H1 (cell line): Measurements from ENCODE around the gene OTOGL. TPM values are rescaled to one million over a fixed set of nuclear protein-coding genes. Genes with fewer than 3 reads are reported as not detected.

ENCODE experiments used
- CTCF ChIA-PET: fragments of 300-600 bp; sonication (Branson Sonifier 250); formaldehyde crosslinking; loops from one replicate; lab custom pipeline; 2021; ENCODE audit not compliant: partially characterized antibody; lab: Charles Lee
- POLR2A ChIA-PET: fragments of 300-600 bp; sonication (Branson Sonifier 250); formaldehyde crosslinking; loops from one replicate; lab custom pipeline; 2021; ENCODE audit warnings: inconsistent platforms; ENCODE audit not compliant: partially characterized antibody; lab: Charles Lee
- DNase-seq, 2 experiments: peaks; one replicate each; pipeline versions ENCODE4 v3.0.0 to v3.0.0-alpha.2; 2010 to 2022; ENCODE audit warnings: low spot score in 2 of 2, low read depth in 1 of 2, mixed read lengths in 1 of 2
- FAIRE-seq: peaks from 2 replicates; lab custom pipeline; 2011; peaks lifted over from hg19 to GRCh38; lab: Jason Lieb, UNC
- H2AFZ ChIP-seq: 2 replicates; pipeline ENCODE4 v1.8.1; 2012; ENCODE audit warnings: low read length, inconsistent platforms
- H2AK5ac ChIP-seq: 2 replicates; pipeline ENCODE4 v1.6.1; 2013; ENCODE audit warnings: low read depth, low read length
- H2BK120ac ChIP-seq: replicated peaks from 2 replicates; pipeline ENCODE3; 2013; ENCODE audit warnings: low read depth, low read length, inconsistent platforms
- H2BK12ac ChIP-seq: 2 replicates; pipeline ENCODE4 v1.6.1; 2013; ENCODE audit warnings: low read depth, low read length
- H2BK15ac ChIP-seq: 2 replicates; pipeline ENCODE4 v1.6.1; 2013; ENCODE audit warnings: low read length
- H2BK20ac ChIP-seq: 2 replicates; pipeline ENCODE4 v1.6.1; 2013; ENCODE audit warnings: low read length
- H2BK5ac ChIP-seq: 2 replicates; pipeline ENCODE4 v1.6.1; 2013; ENCODE audit warnings: low read depth, low read length
- H3K14ac ChIP-seq: 2 replicates; pipeline ENCODE4 v1.6.1; 2013; ENCODE audit warnings: inconsistent platforms; ENCODE audit not compliant: insufficient read length
- H3K18ac ChIP-seq: 2 replicates; pipeline ENCODE4 v1.6.1; 2013; ENCODE audit warnings: low read length; ENCODE audit errors: extremely low read depth
- H3K23ac ChIP-seq: 2 replicates; pipeline ENCODE4 v1.6.1; 2013; ENCODE audit warnings: inconsistent platforms; ENCODE audit not compliant: insufficient read length
- H3K23me2 ChIP-seq: 2 replicates; pipeline ENCODE4 v1.6.1; 2013; ENCODE audit warnings: low read depth, low read length
- H3K27ac ChIP-seq: 2 replicates; pipeline ENCODE4 v1.6.1; 2011; ENCODE audit warnings: low read depth, low read length, inconsistent platforms
- H3K27me3 ChIP-seq, 4 experiments: replicated peaks in 1 of 4; 1 replicate in 1 of 4; 2 replicates in 3 of 4; pipeline versions ENCODE4 v1.6.1 to v1.8.1; 2011 to 2013; ENCODE audit warnings: low read length in 3 of 4, mild to moderate bottlenecking in 3 of 4, inconsistent platforms in 2 of 4, mixed read lengths in 2 of 4, moderate library complexity in 1 of 4; ENCODE audit not compliant: control insufficient read depth in 3 of 4, insufficient read depth in 3 of 4; ENCODE audit errors: extremely low read depth in 1 of 4
- H3K36me3 ChIP-seq, 4 experiments: 2 replicates each; pipeline versions ENCODE4 v1.6.1 to v1.8.1; 2011 to 2013; ENCODE audit warnings: mild to moderate bottlenecking in 4 of 4, low read length in 3 of 4, moderate library complexity in 2 of 4, control low read depth in 1 of 4, inconsistent platforms in 1 of 4; ENCODE audit not compliant: insufficient read depth in 4 of 4, control insufficient read depth in 2 of 4
- H3K4ac ChIP-seq: replicated peaks from 2 replicates; pipeline ENCODE3; 2013; ENCODE audit warnings: low read length, low read depth, mixed read lengths, inconsistent platforms; ENCODE audit not compliant: insufficient read length
- H3K4me1 ChIP-seq, 4 experiments: replicated peaks in 1 of 4; 1 replicate in 1 of 4; 2 replicates in 3 of 4; pipeline versions ENCODE4 v1.6.1 to v1.8.1; 2011 to 2013; ENCODE audit warnings: low read length in 3 of 4, inconsistent platforms in 2 of 4, mixed read lengths in 1 of 4; ENCODE audit not compliant: insufficient read depth in 4 of 4, control insufficient read depth in 3 of 4
- H3K4me2 ChIP-seq, 2 experiments: 2 replicates each; pipeline versions ENCODE4 v1.6.1 to v1.8.1; 2011 to 2013; ENCODE audit warnings: low read depth in 2 of 2, low read length in 2 of 2, control low read depth in 1 of 2, inconsistent platforms in 1 of 2, mild to moderate bottlenecking in 1 of 2; ENCODE audit not compliant: insufficient read depth in 1 of 2
- H3K4me3 ChIP-seq, 4 experiments: fragments of 200-600, 300-600 bp in 1 of 4; sonication (generic), shearing (Covaris generic), sonication (Bioruptor Twin) in 1 of 4; 2 replicates each; pipeline versions ENCODE4 v1.5.1 to v1.8.1; 2011 to 2016; ENCODE audit warnings: low read length in 4 of 4, low read depth in 3 of 4, control low read depth in 2 of 4, inconsistent platforms in 2 of 4, mild to moderate bottlenecking in 2 of 4, mixed read lengths in 1 of 4, moderate library complexity in 1 of 4; ENCODE audit not compliant: insufficient read depth in 2 of 4; ENCODE audit errors: extremely low read depth in 1 of 4
- H3K56ac ChIP-seq: replicated peaks from 2 replicates; pipeline ENCODE3; 2013; ENCODE audit warnings: low read depth, mild to moderate bottlenecking, mixed read lengths, low read length, inconsistent platforms; ENCODE audit not compliant: insufficient read length
- H3K79me1 ChIP-seq: 2 replicates; pipeline ENCODE4 v1.6.1; 2013; ENCODE audit warnings: low read depth, low read length, control low read depth
- H3K79me2 ChIP-seq, 2 experiments: 2 replicates each; pipeline versions ENCODE4 v1.6.1 to v1.8.1; 2012 to 2013; ENCODE audit warnings: low read length in 2 of 2, mild to moderate bottlenecking in 2 of 2, inconsistent platforms in 1 of 2; ENCODE audit not compliant: insufficient read depth in 2 of 2, control insufficient read depth in 1 of 2
- H3K9ac ChIP-seq, 4 experiments: replicated peaks in 1 of 4; 1 replicate in 1 of 4; 2 replicates in 3 of 4; pipeline versions ENCODE4 v1.6.1 to v1.8.1; 2011 to 2013; ENCODE audit warnings: low read depth in 3 of 4, low read length in 3 of 4, control low read depth in 2 of 4, mild to moderate bottlenecking in 2 of 4, moderate library complexity in 2 of 4, inconsistent platforms in 1 of 4; ENCODE audit errors: extremely low read depth in 1 of 4
- H3K9me3 ChIP-seq, 2 experiments: 2 replicates each; pipeline versions ENCODE4 v1.6.1 to v1.8.1; 2012 to 2013; ENCODE audit warnings: mild to moderate bottlenecking in 2 of 2, moderate library complexity in 2 of 2, control low read depth in 1 of 2, inconsistent platforms in 1 of 2, low read depth in 1 of 2, low read length in 1 of 2, mixed read lengths in 1 of 2; ENCODE audit not compliant: insufficient read depth in 2 of 2
- H4K20me1 ChIP-seq, 2 experiments: replicated peaks in 1 of 2; 2 replicates each; pipeline versions ENCODE3 to v1.8.1; 2011 to 2013; ENCODE audit warnings: inconsistent platforms in 2 of 2, low read length in 2 of 2, mild to moderate bottlenecking in 1 of 2; ENCODE audit not compliant: insufficient read depth in 2 of 2, control insufficient read depth in 1 of 2
- H4K5ac ChIP-seq: 2 replicates; pipeline ENCODE4 v1.6.1; 2013; ENCODE audit warnings: low read length, low read depth, mixed read lengths, inconsistent platforms; ENCODE audit not compliant: insufficient read length
- H4K8ac ChIP-seq: 2 replicates; pipeline ENCODE4 v1.8.0; 2013; ENCODE audit warnings: mild to moderate bottlenecking, moderate library complexity, low read length, inconsistent platforms; ENCODE audit not compliant: insufficient read depth; ENCODE audit errors: extremely low read depth
- H4K91ac ChIP-seq: replicated peaks from 2 replicates; pipeline ENCODE3; 2013; ENCODE audit warnings: low read length, mixed read lengths, inconsistent platforms; ENCODE audit not compliant: insufficient read length
- CTBP2 ChIP-seq: IDR thresholded peaks from 2 replicates; pipeline ENCODE4 v1.7.0; 2011; ENCODE audit warnings: borderline replicate concordance, mild to moderate bottlenecking, moderate library complexity, mixed read lengths, low read length; ENCODE audit not compliant: insufficient read depth, insufficient read length
- GTF2F1 ChIP-seq: IDR thresholded peaks from 2 replicates; pipeline ENCODE4 v1.6.1; 2012; ENCODE audit warnings: low read depth, low read length, improper control_type of control experiment, borderline replicate concordance
- HDAC2 ChIP-seq, 2 experiments: fragments of 300-600 bp in 1 of 2; sonication (generic) in 1 of 2; IDR thresholded peaks; 2 replicates each; pipeline ENCODE4 v1.6.1; 2011 to 2012; ENCODE audit warnings: low read depth in 2 of 2, low read length in 2 of 2, mild to moderate bottlenecking in 2 of 2, moderate library complexity in 2 of 2, borderline replicate concordance in 1 of 2, inconsistent platforms in 1 of 2
- JUN ChIP-seq: IDR thresholded peaks from 2 replicates; pipeline ENCODE4 v1.6.1; 2011; ENCODE audit warnings: low read depth, mild to moderate bottlenecking, improper control_type of control experiment, low read length
- MAFK ChIP-seq: IDR thresholded peaks from 2 replicates; pipeline ENCODE4 v1.6.1; 2012; ENCODE audit warnings: low read depth, mild to moderate bottlenecking, improper control_type of control experiment, low read length
- RNF2 ChIP-seq: fragments of 200-900, 300-1000 bp; sonication (generic); IDR thresholded peaks from 2 replicates; pipeline ENCODE4 v1.7.1; 2016; ENCODE audit warnings: borderline replicate concordance, low read depth, mild to moderate bottlenecking, antibody characterized with exemption, low read length; ENCODE audit not compliant: poor library complexity, severe bottlenecking; ENCODE audit errors: missing control alignments
- RXRA ChIP-seq: IDR thresholded peaks from 2 replicates; pipeline ENCODE4 v1.6.1; 2011; ENCODE audit warnings: low read depth, mild to moderate bottlenecking, low read length, moderate library complexity; ENCODE audit not compliant: insufficient read depth
- SAP30 ChIP-seq: fragments of 300-600 bp; sonication (generic); IDR thresholded peaks from 2 replicates; pipeline ENCODE4 v1.7.1; 2012; ENCODE audit warnings: low read length, moderate library complexity, mild to moderate bottlenecking, inconsistent platforms; ENCODE audit not compliant: insufficient read depth, insufficient replicate concordance
- SIX5 ChIP-seq: IDR thresholded peaks from 2 replicates; pipeline ENCODE4 v1.6.1; 2011; ENCODE audit warnings: mild to moderate bottlenecking, low read depth, low read length
- polyA plus RNA-seq, 7 experiments: library from polyadenylated mRNA; depleted of rRNA in 3 of 7; stranded (reverse) in 5 of 7; unstranded in 2 of 7; fragments of >200 nt in 5 of 7; fragments of 200-250 nt in 2 of 7; gene quantifications; 1 replicate in 5 of 7; 2 replicates in 1 of 7; 4 replicates in 1 of 7; pipeline versions ENCODE4 v1.2.1 to v1.2.3, GENCODE V29; 2011 to 2013; ENCODE audit warnings: missing spikeins in 2 of 7, mixed read lengths in 2 of 7
- total RNA-seq: library from RNA; stranded (reverse); fragmentation: NEBNext Ultra II Directional; extraction: Animal tissue kit (Norgen Biotek cat#: 25700); gene quantifications from 2 replicates; pipeline ENCODE4 v1.2.1, GENCODE V29; 2021
- TF ChIP-seq, protein P1 (sequence below): IDR thresholded peaks from 2 replicates; pipeline ENCODE4 v1.6.1; 2012; ENCODE audit warnings: inconsistent platforms

Gene OTOGL
- total and polyA plus RNA-seq, 2 of the 8 experiments (the other 6 are each of a cell fraction or from before 2014, with no cell fraction given), result 0.12 to 0.17 TPM

DNA sequence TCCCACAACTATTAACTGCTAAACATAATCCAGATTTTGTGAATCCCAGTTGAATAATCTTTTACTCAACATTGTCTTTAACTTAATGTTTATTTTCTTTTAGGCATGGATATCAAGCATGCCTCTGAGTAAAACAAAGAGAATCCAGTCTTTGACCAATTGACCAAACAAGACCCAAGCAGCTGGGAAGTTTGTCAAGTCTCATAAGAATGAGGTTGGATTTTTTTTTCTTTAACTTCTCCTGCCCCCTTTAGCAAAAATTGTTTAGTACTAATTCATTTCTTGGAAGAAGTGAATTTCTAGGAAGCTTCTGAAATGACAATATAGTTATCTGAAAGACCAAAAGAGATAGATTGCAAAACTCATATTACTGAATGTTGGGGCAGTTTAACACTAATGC, 89.9 kb downstream of the OTOGL start:
- Histone ChIP-seq H3K9ac (no peak overlapping the region), H3K79me1 (no peaks in the 10 kb centered on the region), H4K91ac (no peak overlapping the region), H4K5ac (no peak overlapping the region), H2BK12ac (no peak overlapping the region), H2AFZ (no peak overlapping the region), H4K8ac (no peak overlapping the region), H3K4me1 (0 out of 7 replicates have a peak, but pooled peaks cover 0 to 2% (median 0%) of the 10 kb centered on the region in 4 experiments), H2BK5ac (no peak overlapping the region), H3K36me3 (no peaks in the 10 kb centered on the region), H3K23ac (no peak overlapping the region), H2BK120ac (no peak overlapping the region), H3K18ac (no peak overlapping the region), H2BK15ac (no peak overlapping the region), H3K4ac (no peak overlapping the region), H3K4me2 (no peak overlapping the region), H3K4me3 (no peak overlapping the region), H3K27ac (no peak overlapping the region), H3K9me3 (no peaks in the 10 kb centered on the region), H2BK20ac (no peak overlapping the region), H4K20me1 (no peaks in the 10 kb centered on the region), H3K14ac (no peak overlapping the region), H3K23me2 (no peaks in the 10 kb centered on the region), H3K27me3 (no peaks in the 10 kb centered on the region), H3K79me2 (no peaks in the 10 kb centered on the region), H3K56ac (no peak overlapping the region), H2AK5ac (no peak overlapping the region)
- ChIA-PET CTCF (interaction anchor here (0.9 to 2.5 kb wide), 5 partner anchors 8 to 244 kb away, joined by 3 to 7 read pairs (median 4); no protein-coding TSS in a partner anchor), POLR2A (no interaction called here)
- DNase-seq, result no peak
- FAIRE-seq, result no peak
- TF ChIP-seq RXRA (no peak), JUN (no peak), HDAC2 (IDR thresholded peaks at IDR 0.05; ENCODE audit: borderline replicate concordance in 1 of 2, low read depth in 2 of 2, low read length in 2 of 2) (no peak), SAP30 (no peak), SIX5 (no peak), GTF2F1 (no peak), MAFK (no peak), RNF2 (no peak), CTBP2 (no peak)
- TF ChIP-seq, protein P1, sequence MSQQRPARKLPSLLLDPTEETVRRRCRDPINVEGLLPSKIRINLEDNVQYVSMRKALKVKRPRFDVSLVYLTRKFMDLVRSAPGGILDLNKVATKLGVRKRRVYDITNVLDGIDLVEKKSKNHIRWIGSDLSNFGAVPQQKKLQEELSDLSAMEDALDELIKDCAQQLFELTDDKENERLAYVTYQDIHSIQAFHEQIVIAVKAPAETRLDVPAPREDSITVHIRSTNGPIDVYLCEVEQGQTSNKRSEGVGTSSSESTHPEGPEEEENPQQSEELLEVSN, result no peak
